MM.1S (cell line): ENCODE data around the gene SMYD1.

Experiments used
- CTCF ChIP-seq: fragments of 300-600 bp; sonication (generic); IDR thresholded peaks from 2 replicates; pipeline ENCODE4 v1.5.1; 2016; ENCODE audit warnings: antibody characterized with exemption, low read length, mixed read lengths
- EZH2 ChIP-seq: fragments of 300-600 bp; sonication (generic); optimal IDR thresholded peaks from 2 replicates; pipeline ENCODE3; 2017; ENCODE audit warnings: low read depth, mild to moderate bottlenecking, antibody characterized with exemption, low read length, mixed read lengths

DNA sequence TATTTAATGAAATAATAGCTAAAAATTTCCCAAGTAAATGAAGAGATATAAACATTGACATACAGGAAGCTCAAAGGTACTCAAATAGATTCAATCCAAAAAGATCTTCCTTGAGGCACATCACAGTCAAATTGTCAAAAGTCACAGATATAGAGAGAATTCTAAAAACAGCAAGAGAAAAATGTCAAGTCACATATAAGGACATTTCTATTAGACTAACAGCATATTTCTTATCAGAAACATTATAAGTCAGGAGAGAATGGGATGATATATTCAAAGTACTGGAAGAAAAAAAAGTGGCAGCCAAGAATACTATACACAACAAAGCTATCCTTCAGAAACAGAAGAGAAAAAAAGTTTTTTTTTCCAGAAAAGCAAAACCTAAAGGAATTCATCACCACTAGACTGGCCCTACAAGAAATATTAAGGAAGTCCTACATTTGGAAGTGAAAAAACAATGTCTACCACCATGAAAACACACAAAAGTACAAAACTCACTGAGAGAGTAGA, 81.4 kb downstream of the SMYD1 start:
- TF ChIP-seq CTCF, result no peak
- no peak for TF ChIP-seq EZH2
